ENCODE measurements around the gene TMED1.

Gene TMED1

GRCh38 chr19:10835089-10835753 is 791 bp downstream of the TMED1 start:
- TF ChIP-seq, protein P1, sequence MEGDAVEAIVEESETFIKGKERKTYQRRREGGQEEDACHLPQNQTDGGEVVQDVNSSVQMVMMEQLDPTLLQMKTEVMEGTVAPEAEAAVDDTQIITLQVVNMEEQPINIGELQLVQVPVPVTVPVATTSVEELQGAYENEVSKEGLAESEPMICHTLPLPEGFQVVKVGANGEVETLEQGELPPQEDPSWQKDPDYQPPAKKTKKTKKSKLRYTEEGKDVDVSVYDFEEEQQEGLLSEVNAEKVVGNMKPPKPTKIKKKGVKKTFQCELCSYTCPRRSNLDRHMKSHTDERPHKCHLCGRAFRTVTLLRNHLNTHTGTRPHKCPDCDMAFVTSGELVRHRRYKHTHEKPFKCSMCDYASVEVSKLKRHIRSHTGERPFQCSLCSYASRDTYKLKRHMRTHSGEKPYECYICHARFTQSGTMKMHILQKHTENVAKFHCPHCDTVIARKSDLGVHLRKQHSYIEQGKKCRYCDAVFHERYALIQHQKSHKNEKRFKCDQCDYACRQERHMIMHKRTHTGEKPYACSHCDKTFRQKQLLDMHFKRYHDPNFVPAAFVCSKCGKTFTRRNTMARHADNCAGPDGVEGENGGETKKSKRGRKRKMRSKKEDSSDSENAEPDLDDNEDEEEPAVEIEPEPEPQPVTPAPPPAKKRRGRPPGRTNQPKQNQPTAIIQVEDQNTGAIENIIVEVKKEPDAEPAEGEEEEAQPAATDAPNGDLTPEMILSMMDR (IDR thresholded peaks at IDR 0.05) = no peak
- TF ChIP-seq ZFX (IDR thresholded peaks at IDR 0.05; ENCODE audit: borderline replicate concordance) = no peak
- H3K27ac ChIP-seq = peak overlapping the region; percentile 99

DNA sequence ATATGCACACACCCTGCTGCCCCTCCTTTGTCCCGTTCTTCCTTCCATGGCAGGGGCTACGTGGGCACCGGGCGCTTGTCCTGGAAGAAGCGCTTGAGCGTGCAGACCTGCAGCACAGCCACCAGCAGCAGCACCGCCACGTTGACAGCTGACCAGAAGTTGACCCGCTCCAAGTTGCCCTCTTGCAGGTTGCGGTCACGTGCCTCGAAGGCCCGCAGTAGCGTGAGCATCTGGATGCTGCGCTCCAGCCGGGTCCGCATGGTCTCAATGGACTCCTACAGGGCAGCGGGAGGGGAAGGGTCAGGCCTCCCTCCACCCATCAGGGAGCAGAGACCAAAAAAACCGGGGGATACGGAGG is 3.1 kb downstream of the TMED1 start:
- TF ChIP-seq, protein P1 (IDR thresholded peaks at IDR 0.05) = no peak
- TF ChIP-seq ZFX (IDR thresholded peaks at IDR 0.05; ENCODE audit: borderline replicate concordance) = no peak
- H3K27ac ChIP-seq = peak overlapping the region; percentile 99; the same call in 1 of the 2 replicates

DNA sequence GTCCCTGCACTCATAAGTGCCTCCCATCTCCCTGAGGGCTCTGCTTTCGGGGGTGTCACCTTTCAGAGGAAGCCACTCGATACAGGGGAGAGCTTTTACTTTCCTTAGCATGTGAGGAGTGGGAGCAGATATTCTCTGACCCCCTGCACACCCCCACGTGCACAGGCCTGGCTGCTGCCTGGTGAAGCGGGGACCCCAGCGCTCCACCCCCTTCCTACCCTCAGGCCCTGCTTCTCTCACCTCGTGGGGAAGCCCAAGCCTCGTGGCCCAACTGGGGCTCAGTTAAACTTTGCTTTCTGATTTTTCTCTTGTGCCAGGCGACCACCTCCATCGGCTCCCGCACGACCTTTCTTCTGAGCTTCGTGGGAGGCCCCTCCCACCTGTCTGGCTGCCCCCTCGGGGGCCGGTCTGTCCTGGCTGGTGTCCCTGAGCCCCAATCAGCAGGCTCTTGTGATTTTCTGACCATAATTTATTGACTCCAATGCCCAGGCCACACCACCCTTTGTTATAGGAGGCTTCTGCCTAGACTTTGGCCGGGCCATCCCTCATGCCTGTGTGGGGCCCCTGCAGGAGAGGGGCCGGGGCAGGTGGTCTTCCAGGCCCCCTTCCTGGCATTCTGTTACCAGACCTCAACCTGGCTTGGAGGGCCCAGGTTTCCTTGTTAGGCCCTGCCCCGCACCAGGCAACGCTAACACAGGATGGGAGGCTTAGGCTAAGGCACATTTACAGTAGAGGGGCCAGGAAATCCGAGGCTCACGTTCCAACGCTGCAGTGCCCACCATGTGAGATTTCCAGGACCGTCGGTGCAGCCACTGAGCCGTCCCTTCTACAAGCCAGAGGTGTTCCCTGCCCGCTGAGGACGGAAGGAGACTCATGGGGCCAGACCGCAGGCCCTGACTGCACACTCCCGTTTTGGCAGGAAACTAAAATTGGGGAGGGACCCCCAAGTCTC is 3.7 kb downstream of the TMED1 start:
- no peak for TF ChIP-seq ZFX (IDR thresholded peaks at IDR 0.05; ENCODE audit: borderline replicate concordance)
- TF ChIP-seq, protein P1 (IDR thresholded peaks at IDR 0.05) = no peak
- H3K27ac ChIP-seq = no peak overlapping the region

- no peak overlapping the region for H3K27ac ChIP-seq
- no peak for TF ChIP-seq ZFX (IDR thresholded peaks at IDR 0.05; ENCODE audit: borderline replicate concordance)
- TF ChIP-seq, protein P1 (IDR thresholded peaks at IDR 0.05) = no peak
Observed at GRCh38 chr19:10830931-10831779, 4.9 kb downstream of the TMED1 start.

DNA sequence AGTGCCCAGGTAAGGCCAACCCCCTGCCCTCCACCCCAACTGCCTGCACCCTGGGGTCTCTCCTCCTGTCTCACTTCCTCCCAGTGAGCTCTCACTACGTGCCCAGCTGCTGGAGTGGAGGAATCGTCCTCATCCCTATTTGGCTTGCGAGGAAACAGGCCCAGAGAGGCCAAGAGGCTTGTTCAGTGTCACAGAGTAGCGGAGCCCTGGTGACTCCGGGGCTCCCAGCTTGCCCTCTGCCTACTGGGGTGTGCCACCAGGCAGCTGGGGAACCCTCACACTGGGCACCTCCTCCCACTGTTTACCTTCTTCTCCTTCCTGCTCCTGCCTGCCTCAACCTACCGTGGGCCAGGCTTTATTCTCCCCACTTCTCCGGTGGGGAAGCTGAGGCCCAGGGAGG is 5.6 kb downstream of the TMED1 start:
- TF ChIP-seq ZFX (IDR thresholded peaks at IDR 0.05; ENCODE audit: borderline replicate concordance) = no peak
- no peak overlapping the region for H3K27ac ChIP-seq

GRCh38 chr19:10829967-10830366 is 6.0 kb downstream of the TMED1 start:
- TF ChIP-seq, protein P1 (IDR thresholded peaks at IDR 0.05) = no peak
- TF ChIP-seq ZFX (IDR thresholded peaks at IDR 0.05; ENCODE audit: borderline replicate concordance) = no peak
- H3K27ac ChIP-seq = no peak overlapping the region
